Neural cell (in vitro differentiated cells): ENCODE results near the gene CKLF. TPM values are rescaled to one million over a fixed set of nuclear protein-coding genes. Genes with fewer than 3 reads are reported as not detected.

Experiments
- H2AFZ ChIP-seq: fragments of 200-600, 300-800 bp; sonication (generic), shearing (Covaris generic); 2 replicates; pipeline ENCODE4 v1.6.0; 2014; ENCODE audit warnings: low read depth, mild to moderate bottlenecking, antibody characterized with exemption, low read length, moderate library complexity
- H3F3A ChIP-seq: fragments of 200-600 bp; shearing (Covaris generic); 2 replicates; pipeline ENCODE4 v1.6.1; 2016; ENCODE audit warnings: mild to moderate bottlenecking, moderate library complexity, mixed read lengths, antibody characterized with exemption, low read length; ENCODE audit not compliant: insufficient read depth, poor library complexity, severe bottlenecking
- H3K27ac ChIP-seq: fragments of 200-600, 300-800 bp; sonication (generic), shearing (Covaris generic); 2 replicates; pipeline ENCODE4 v1.5.1; 2014; ENCODE audit warnings: mild to moderate bottlenecking, low read length, moderate library complexity
- H3K27me3 ChIP-seq: fragments of 300-800, 200-600 bp; sonication (generic), shearing (Covaris generic); 2 replicates; pipeline ENCODE4 v1.6.0; 2014; ENCODE audit warnings: mild to moderate bottlenecking, low read depth, low read length, moderate library complexity; ENCODE audit not compliant: insufficient read depth
- H3K36me3 ChIP-seq: fragments of 300-800, 200-600 bp; sonication (generic), shearing (Covaris generic); 2 replicates; pipeline ENCODE4 v1.5.1; 2014; ENCODE audit warnings: mild to moderate bottlenecking, antibody characterized with exemption, low read length, moderate library complexity; ENCODE audit not compliant: insufficient read depth
- H3K4me2 ChIP-seq: fragments of 300-800, 200-600 bp; sonication (generic), shearing (Covaris generic); 2 replicates; pipeline ENCODE4 v1.6.0; 2014; ENCODE audit warnings: mild to moderate bottlenecking, low read length
- H3K4me3 ChIP-seq: fragments of 300-800, 200-600 bp; sonication (generic), shearing (Covaris generic); 2 replicates; pipeline ENCODE4 v1.5.1; 2014; ENCODE audit warnings: mild to moderate bottlenecking, low read length, moderate library complexity
- H3K79me2 ChIP-seq: fragments of 200-600 bp; shearing (Covaris generic); replicated peaks from 2 replicates; pipeline ENCODE4 v1.6.0; 2014; ENCODE audit warnings: mild to moderate bottlenecking, low read length, moderate library complexity; ENCODE audit not compliant: insufficient read depth
- H3K9ac ChIP-seq: fragments of 300-800, 200-600 bp; sonication (generic), shearing (Covaris generic); 2 replicates; pipeline ENCODE4 v1.6.1; 2016; ENCODE audit warnings: mild to moderate bottlenecking, low read length, mixed read lengths
- H3K9me2 ChIP-seq: fragments of 200-600 bp; shearing (Covaris generic); 2 replicates; pipeline ENCODE4 v1.6.1; 2016; ENCODE audit warnings: mild to moderate bottlenecking, low read length, mixed read lengths; ENCODE audit not compliant: insufficient read depth
- H3K9me3 ChIP-seq: fragments of 200-600, 300-800 bp; sonication (generic), shearing (Covaris generic); 2 replicates; pipeline ENCODE4 v1.6.1; 2016; ENCODE audit warnings: mild to moderate bottlenecking, mixed run types, low read length, moderate library complexity, mixed read lengths
- H4K20me1 ChIP-seq: fragments of 200-600 bp; shearing (Covaris generic); 2 replicates; pipeline ENCODE4 v1.6.1; 2016; ENCODE audit warnings: mild to moderate bottlenecking, mixed run types; ENCODE audit not compliant: insufficient read depth
- EP300 ChIP-seq: fragments of 450-650 bp; conservative IDR thresholded peaks from 2 replicates; pipeline ENCODE4 v1.6.1; 2014; ENCODE audit warnings: antibody characterized with exemption, mild to moderate bottlenecking, moderate library complexity; ENCODE audit not compliant: poor library complexity, severe bottlenecking
- EZH2 ChIP-seq: fragments of 200-600, 300-800 bp; shearing (Covaris generic), sonication (generic); IDR thresholded peaks from 2 replicates; pipeline ENCODE4 v1.6.1; 2014; ENCODE audit warnings: antibody characterized with exemption, low read length, borderline replicate concordance, mild to moderate bottlenecking; ENCODE audit not compliant: insufficient read depth, poor library complexity, severe bottlenecking
- MXI1 ChIP-seq: fragments of 450-650 bp; conservative IDR thresholded peaks from 2 replicates; pipeline ENCODE4 v1.6.1; 2014; ENCODE audit warnings: antibody characterized with exemption, mild to moderate bottlenecking; ENCODE audit not compliant: poor library complexity, severe bottlenecking
- POLR2AphosphoS5 ChIP-seq: IDR thresholded peaks from 2 replicates; pipeline ENCODE4 v1.6.1; 2012
- RAD21 ChIP-seq: fragments of 450-650 bp; conservative IDR thresholded peaks from 2 replicates; pipeline ENCODE4 v1.6.1; 2014; ENCODE audit warnings: antibody characterized with exemption, mild to moderate bottlenecking, moderate library complexity
- SMC3 ChIP-seq: fragments of 450-650 bp; conservative IDR thresholded peaks from 2 replicates; pipeline ENCODE4 v1.6.1; 2014; ENCODE audit warnings: antibody characterized with exemption, mild to moderate bottlenecking, moderate library complexity; ENCODE audit not compliant: poor library complexity
- TAF1 ChIP-seq: IDR thresholded peaks from 2 replicates; pipeline ENCODE4 v1.6.1; 2012; ENCODE audit warnings: low read depth
- polyA plus RNA-seq: library from polyadenylated mRNA; depleted of rRNA; stranded (reverse); fragments of >200 nt; gene quantifications from 2 replicates; pipeline ENCODE4 v1.2.3, GENCODE V29; 2014
- TF ChIP-seq, protein P1 (sequence below): fragments of 450-650 bp; IDR thresholded peaks from 2 replicates; pipeline ENCODE4 v1.5.1; 2014; ENCODE audit warnings: antibody characterized with exemption, mild to moderate bottlenecking, moderate library complexity; ENCODE audit not compliant: poor library complexity, severe bottlenecking
- TF ChIP-seq, protein P2 (sequence below): IDR thresholded peaks from 2 replicates; pipeline ENCODE4 v1.6.1; 2012; ENCODE audit warnings: borderline replicate concordance

Gene CKLF
- polyA plus RNA-seq, 1 donor from 2014 or later, result 40.8 TPM

DNA sequence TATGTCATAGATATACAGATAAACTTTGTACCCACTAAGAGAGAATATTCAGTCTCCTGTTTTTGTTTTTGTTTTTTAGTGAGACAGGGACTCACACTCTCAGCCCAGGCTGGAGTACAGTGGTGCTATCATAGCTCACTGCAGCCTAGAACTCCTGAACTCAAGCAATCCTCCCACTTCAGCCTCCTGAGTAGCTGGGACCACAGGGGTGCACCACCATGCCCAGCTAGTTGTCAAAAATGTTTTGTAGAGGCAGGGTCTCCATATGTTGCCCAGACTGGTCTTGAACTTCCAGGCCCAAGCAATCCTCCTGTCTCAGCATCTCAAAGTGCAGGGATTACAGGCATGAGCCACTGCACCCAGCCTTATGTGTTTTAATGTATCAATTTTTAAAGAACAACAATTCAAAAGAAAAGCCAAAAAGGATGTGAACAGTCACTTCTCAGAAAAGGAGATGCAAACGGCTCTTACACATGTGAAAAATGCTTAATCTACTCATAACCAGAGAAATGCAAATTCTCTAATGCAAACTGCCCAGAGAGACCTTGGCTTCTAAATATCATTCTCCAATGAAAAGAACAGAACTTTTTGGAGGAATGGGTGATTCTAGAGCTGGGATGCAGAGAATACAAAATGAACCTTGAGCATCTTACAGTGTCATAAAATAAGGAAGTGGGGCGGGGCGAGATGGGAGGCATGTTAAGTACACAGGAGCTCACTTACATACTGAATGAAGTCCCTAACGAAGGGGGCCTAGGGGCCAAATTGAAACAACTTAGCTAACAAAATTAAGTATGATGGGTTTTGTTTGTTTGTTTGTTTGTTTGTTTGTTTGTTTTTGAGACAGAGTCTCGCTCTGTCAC is 44.8 kb downstream of the CKLF start:
- Histone ChIP-seq H3K27ac (no peak overlapping the region), H3F3A (no peaks in the 10 kb centered on the region), H3K9me3 (no peaks in the 10 kb centered on the region), H4K20me1 (no peaks in the 10 kb centered on the region), H3K4me3 (no peak overlapping the region), H3K9ac (no peak overlapping the region), H3K36me3 (no peaks in the 10 kb centered on the region), H3K79me2 (no peaks in the 10 kb centered on the region), H3K4me2 (no peak overlapping the region), H2AFZ (no peak overlapping the region), H3K9me2 (no peaks in the 10 kb centered on the region), H3K27me3 (no peaks in the 10 kb centered on the region)
- TF ChIP-seq SMC3 (no peak), MXI1 (no peak), EZH2 (no peak), POLR2AphosphoS5 (no peak), TAF1 (no peak), EP300 (no peak), RAD21 (no peak)
- TF ChIP-seq, protein P1, sequence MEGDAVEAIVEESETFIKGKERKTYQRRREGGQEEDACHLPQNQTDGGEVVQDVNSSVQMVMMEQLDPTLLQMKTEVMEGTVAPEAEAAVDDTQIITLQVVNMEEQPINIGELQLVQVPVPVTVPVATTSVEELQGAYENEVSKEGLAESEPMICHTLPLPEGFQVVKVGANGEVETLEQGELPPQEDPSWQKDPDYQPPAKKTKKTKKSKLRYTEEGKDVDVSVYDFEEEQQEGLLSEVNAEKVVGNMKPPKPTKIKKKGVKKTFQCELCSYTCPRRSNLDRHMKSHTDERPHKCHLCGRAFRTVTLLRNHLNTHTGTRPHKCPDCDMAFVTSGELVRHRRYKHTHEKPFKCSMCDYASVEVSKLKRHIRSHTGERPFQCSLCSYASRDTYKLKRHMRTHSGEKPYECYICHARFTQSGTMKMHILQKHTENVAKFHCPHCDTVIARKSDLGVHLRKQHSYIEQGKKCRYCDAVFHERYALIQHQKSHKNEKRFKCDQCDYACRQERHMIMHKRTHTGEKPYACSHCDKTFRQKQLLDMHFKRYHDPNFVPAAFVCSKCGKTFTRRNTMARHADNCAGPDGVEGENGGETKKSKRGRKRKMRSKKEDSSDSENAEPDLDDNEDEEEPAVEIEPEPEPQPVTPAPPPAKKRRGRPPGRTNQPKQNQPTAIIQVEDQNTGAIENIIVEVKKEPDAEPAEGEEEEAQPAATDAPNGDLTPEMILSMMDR, result no peak
- TF ChIP-seq, protein P2, sequence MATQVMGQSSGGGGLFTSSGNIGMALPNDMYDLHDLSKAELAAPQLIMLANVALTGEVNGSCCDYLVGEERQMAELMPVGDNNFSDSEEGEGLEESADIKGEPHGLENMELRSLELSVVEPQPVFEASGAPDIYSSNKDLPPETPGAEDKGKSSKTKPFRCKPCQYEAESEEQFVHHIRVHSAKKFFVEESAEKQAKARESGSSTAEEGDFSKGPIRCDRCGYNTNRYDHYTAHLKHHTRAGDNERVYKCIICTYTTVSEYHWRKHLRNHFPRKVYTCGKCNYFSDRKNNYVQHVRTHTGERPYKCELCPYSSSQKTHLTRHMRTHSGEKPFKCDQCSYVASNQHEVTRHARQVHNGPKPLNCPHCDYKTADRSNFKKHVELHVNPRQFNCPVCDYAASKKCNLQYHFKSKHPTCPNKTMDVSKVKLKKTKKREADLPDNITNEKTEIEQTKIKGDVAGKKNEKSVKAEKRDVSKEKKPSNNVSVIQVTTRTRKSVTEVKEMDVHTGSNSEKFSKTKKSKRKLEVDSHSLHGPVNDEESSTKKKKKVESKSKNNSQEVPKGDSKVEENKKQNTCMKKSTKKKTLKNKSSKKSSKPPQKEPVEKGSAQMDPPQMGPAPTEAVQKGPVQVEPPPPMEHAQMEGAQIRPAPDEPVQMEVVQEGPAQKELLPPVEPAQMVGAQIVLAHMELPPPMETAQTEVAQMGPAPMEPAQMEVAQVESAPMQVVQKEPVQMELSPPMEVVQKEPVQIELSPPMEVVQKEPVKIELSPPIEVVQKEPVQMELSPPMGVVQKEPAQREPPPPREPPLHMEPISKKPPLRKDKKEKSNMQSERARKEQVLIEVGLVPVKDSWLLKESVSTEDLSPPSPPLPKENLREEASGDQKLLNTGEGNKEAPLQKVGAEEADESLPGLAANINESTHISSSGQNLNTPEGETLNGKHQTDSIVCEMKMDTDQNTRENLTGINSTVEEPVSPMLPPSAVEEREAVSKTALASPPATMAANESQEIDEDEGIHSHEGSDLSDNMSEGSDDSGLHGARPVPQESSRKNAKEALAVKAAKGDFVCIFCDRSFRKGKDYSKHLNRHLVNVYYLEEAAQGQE, result no peak

DNA sequence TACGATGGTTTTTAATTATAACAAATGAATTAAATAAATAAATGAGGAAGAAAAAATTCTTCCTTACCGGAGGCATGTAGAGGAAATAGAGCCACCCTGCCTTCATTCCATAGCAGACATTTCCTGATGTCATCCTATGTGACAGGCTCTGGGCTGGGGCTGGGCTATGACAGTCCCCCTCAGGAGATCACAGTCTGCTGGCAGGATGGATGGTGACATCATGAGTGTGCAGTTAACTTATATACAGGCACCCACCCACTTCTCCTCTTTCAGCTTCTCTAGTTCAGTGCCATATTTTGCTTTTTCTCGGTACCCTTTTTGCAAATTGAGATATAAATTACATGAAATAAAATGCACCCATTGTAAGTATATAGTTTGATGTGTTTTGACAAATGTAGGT is 45.7 kb downstream of the CKLF start:
- H3K27ac ChIP-seq, result no peak overlapping the region
- no peaks in the 10 kb centered on the region for H3K36me3 ChIP-seq
- H3K4me3 ChIP-seq, result no peak overlapping the region
- H3K9me2 ChIP-seq, result no peaks in the 10 kb centered on the region
- no peaks in the 10 kb centered on the region for H3K9me3 ChIP-seq
- no peak overlapping the region for H3K4me2 ChIP-seq
- no peaks in the 10 kb centered on the region for H3F3A ChIP-seq
- TF ChIP-seq RAD21, result no peak
- TF ChIP-seq, protein P1, result no peak
- TF ChIP-seq EP300, result no peak
- H3K9ac ChIP-seq, result no peak overlapping the region
- no peaks in the 10 kb centered on the region for H3K79me2 ChIP-seq
- no peaks in the 10 kb centered on the region for H3K27me3 ChIP-seq
- H2AFZ ChIP-seq, result no peak overlapping the region
- H4K20me1 ChIP-seq, result no peaks in the 10 kb centered on the region
